Measurements from ENCODE around the gene CPEB4.

The CPEB4 gene

DNA sequence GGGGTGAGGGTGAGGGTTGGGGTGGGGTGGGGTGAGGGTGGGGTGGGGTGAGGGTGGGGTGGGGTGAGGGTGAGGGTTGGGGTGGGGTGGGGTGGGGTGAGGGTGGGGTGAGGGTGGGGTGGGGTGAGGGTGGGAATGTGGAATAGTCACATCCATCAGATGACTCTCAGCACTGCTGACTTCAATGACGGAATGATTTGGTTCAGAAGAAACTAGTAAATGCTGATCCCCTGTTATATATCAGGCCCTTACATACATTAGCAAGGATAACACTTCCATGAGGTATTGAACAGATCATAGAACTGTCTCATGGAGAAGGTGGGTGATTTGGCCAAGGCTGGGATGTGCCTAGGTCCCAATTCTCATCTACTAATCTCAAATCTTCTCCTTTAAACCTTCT, 76.4 kb downstream of the CPEB4 start:
- Histone ChIP-seq H3K79me1 (ENCODE audit: low read depth, low read length) (no peaks in the 10 kb centered on the region), H4K8ac (ENCODE audit: low read depth, low read length) (no peak overlapping the region), H4K91ac (ENCODE audit: low read depth, low read length, poor library complexity) (no peak overlapping the region), H3K18ac (ENCODE audit: low read length) (no peak overlapping the region), H2BK12ac (ENCODE audit: low read length) (no peak overlapping the region), H3K4me2 (ENCODE audit: insufficient read depth, low read length, poor library complexity, severe bottlenecking) (no peak overlapping the region), H3K27ac (replicated peaks; ENCODE audit: low read length) (no peak overlapping the region), H3K23ac (ENCODE audit: low read depth, low read length, poor library complexity) (no peak overlapping the region), H3K9ac (ENCODE audit: low read depth, low read length, poor library complexity) (no peak overlapping the region), H2AK5ac (ENCODE audit: low read depth, low read length) (no peak overlapping the region), H3K4me1 (ENCODE audit: control insufficient read depth in 2 of 2, insufficient read depth in 1 of 2, low read depth in 1 of 2, low read length in 2 of 2) (peaks cover 25 to 26% of the 10 kb centered on the region in 2 donors), H3K14ac (ENCODE audit: low read length) (no peak overlapping the region), H2BK120ac (ENCODE audit: low read depth, low read length) (no peak overlapping the region), H3K36me3 (replicated peaks in 1 of 2; ENCODE audit: control insufficient read depth in 2 of 2, insufficient read depth in 2 of 2, low read length in 2 of 2) (no peaks in the 10 kb centered on the region), H3K9me3 (replicated peaks in 1 of 2; ENCODE audit: control insufficient read depth in 2 of 2, insufficient read depth in 1 of 2, low read depth in 1 of 2, low read length in 2 of 2) (no peaks in the 10 kb centered on the region), H3K27me3 (ENCODE audit: control insufficient read depth in 3 of 3, insufficient read depth in 3 of 3, low read depth in 1 of 3, low read length in 3 of 3) (no peaks in the 10 kb centered on the region), H3K4ac (ENCODE audit: low read length) (no peak overlapping the region), H2AFZ (ENCODE audit: low read length) (no peak overlapping the region), H2BK15ac (ENCODE audit: low read length) (no peak overlapping the region), H3K4me3 (ENCODE audit: low read length in 2 of 2) (no peak overlapping the region), H2BK5ac (ENCODE audit: low read length) (no peak overlapping the region)
- no peak for DNase-seq (ENCODE audit: low spot score)
- WGBS, 2 donors (ENCODE audit: extremely low coverage in 2 of 2, insufficient read length in 2 of 2, insufficient replicate concordance in 1 of 2) = no CpG with 5 or more reads among the region's 1 CpG

DNA sequence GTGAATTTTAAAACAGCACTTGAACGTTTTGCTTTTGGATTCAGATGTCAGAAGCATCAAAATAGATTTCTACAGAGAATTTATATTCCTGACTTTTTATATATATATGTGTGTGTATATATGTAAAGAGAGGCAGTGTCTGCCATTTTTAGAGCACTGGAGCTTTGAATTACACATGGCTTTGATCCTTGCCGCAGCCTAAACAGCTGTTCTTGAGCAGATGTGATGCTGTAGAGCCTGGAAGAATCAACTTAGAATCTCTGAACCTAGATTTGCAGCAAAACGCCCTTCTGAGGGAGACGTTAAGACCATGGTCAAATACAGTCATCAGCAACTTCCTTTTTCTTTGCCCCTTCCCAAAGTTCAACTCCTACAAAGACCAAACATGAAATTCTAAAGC, 79.1 kb downstream of the CPEB4 start:
- no peaks in the 10 kb centered on the region for H3K79me1 ChIP-seq (ENCODE audit: low read depth, low read length)
- no peak overlapping the region for H3K9ac ChIP-seq (ENCODE audit: low read depth, low read length, poor library complexity)
- no peak overlapping the region for H3K4ac ChIP-seq (ENCODE audit: low read length)
- peaks cover 30 to 35% of the 10 kb centered on the region in 2 donors for H3K4me1 ChIP-seq (ENCODE audit: control insufficient read depth in 2 of 2, insufficient read depth in 1 of 2, low read depth in 1 of 2, low read length in 2 of 2)
- no peaks in the 10 kb centered on the region for H3K9me3 ChIP-seq (replicated peaks in 1 of 2; ENCODE audit: control insufficient read depth in 2 of 2, insufficient read depth in 1 of 2, low read depth in 1 of 2, low read length in 2 of 2)
- no peak overlapping the region for H3K18ac ChIP-seq (ENCODE audit: low read length)
- no peak overlapping the region for H2BK5ac ChIP-seq (ENCODE audit: low read length)
- H4K91ac ChIP-seq (ENCODE audit: low read depth, low read length, poor library complexity) = no peak overlapping the region
- no peak overlapping the region for H3K14ac ChIP-seq (ENCODE audit: low read length)
- no peak overlapping the region for H3K23ac ChIP-seq (ENCODE audit: low read depth, low read length, poor library complexity)
- no peak overlapping the region for H2BK120ac ChIP-seq (ENCODE audit: low read depth, low read length)
- H2BK12ac ChIP-seq (ENCODE audit: low read length) = no peak overlapping the region
- no peaks in the 10 kb centered on the region for H3K27me3 ChIP-seq (ENCODE audit: control insufficient read depth in 3 of 3, insufficient read depth in 3 of 3, low read depth in 1 of 3, low read length in 3 of 3)
- H3K36me3 ChIP-seq (replicated peaks in 1 of 2; ENCODE audit: control insufficient read depth in 2 of 2, insufficient read depth in 2 of 2, low read length in 2 of 2) = no peaks in the 10 kb centered on the region
- no peak overlapping the region for H3K4me3 ChIP-seq (ENCODE audit: low read length in 2 of 2)
- H2AFZ ChIP-seq (ENCODE audit: low read length) = peak overlapping the region; percentile 84
- H3K4me2 ChIP-seq (ENCODE audit: insufficient read depth, low read length, poor library complexity, severe bottlenecking) = no peak overlapping the region
- H3K27ac ChIP-seq (replicated peaks; ENCODE audit: low read length) = no peak overlapping the region
- DNase-seq (ENCODE audit: low spot score) = no peak
- H2AK5ac ChIP-seq (ENCODE audit: low read depth, low read length) = no peak overlapping the region
- H2BK15ac ChIP-seq (ENCODE audit: low read length) = no peak overlapping the region
- WGBS, 2 donors (ENCODE audit: extremely low coverage in 2 of 2, insufficient read length in 2 of 2, insufficient replicate concordance in 1 of 2) = no CpG with 5 or more reads among the region's 4 CpGs
- H4K8ac ChIP-seq (ENCODE audit: low read depth, low read length) = no peak overlapping the region

DNA sequence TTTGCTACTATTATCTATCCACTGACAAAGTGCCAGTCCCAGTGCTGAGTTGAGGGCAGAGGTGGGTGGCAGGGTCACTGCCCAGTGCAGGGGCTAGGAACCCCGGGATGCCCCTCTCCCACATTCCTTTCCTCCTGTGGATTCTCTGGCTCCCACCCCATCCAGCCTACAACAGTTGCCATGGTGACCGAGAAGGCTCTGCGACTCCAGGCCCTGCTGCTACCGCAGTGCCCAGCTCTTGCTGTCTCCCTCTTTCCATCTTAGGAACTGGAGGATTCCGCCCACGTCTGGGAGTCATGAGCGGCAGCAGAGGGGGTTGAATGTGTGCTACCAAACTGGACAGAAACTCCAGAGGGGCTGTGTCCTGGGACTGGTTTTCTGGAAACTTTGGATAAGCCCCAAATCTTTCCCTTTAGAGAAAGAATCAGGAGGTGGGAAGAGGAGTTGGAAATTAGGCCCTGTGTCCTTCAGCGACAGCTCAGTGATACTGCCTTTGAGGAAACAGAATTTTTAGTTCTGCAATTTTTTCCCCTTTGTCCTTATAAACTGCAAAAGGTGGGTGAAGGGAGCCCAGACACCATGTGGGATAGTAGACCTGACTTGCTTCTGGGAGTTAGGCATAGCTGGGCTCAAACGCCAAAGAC, 80.1 kb downstream of the CPEB4 start:
- WGBS, 2 donors (ENCODE audit: extremely low coverage in 2 of 2, insufficient read length in 2 of 2, insufficient replicate concordance in 1 of 2) = no CpG with 5 or more reads among the region's 9 CpGs
- H3K4me1 ChIP-seq (ENCODE audit: control insufficient read depth in 2 of 2, insufficient read depth in 1 of 2, low read depth in 1 of 2, low read length in 2 of 2) = peaks cover 29 to 32% of the 10 kb centered on the region in 2 donors

DNA sequence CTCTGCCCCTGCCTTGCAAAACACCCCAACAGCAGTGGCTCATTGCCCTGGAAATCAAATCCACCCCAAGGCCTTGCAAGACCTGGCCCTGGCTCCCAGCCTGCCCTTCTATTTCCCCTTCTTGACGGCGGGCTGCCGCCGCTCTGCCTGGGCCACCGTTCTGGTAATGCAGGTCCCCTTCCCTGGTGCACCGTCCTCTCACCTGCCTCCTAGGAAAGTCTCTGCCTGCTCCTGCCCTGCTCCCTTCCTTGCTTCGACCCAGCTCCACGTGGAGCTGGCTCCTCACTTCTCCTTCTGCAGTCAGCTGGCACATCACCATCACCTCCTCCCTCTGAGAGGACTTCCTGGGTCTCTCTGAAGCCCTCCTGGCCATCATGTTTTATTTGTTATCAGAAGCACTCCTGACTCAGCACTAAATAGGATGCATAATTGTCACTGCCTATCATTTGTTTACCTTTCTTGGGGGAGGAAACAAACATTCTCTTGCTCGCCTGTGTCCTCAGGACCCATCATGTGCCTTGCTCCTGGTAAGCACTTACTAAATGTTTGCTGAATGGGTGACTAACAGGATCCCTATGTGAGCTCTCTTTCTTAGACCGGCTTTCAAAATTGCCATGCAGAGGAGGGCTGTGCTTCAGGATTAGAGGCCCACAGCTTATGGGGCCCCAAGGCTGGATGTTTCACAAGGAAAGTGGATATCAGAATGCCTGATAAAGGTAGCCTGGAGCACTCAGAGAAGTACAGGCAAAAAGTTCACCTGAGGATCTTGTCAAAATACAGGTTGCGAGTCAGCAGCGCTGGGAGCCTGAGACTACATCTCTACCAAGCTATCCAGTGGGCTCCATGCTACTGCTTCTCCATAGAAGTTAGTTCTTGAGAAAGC, 81.3 kb downstream of the CPEB4 start:
- Histone ChIP-seq H3K4me2 (ENCODE audit: insufficient read depth, low read length, poor library complexity, severe bottlenecking) (no peak overlapping the region), H3K4ac (ENCODE audit: low read length) (no peak overlapping the region), H3K4me3 (ENCODE audit: low read length in 2 of 2) (no peak overlapping the region), H3K27me3 (ENCODE audit: control insufficient read depth in 3 of 3, insufficient read depth in 3 of 3, low read depth in 1 of 3, low read length in 3 of 3) (no peaks in the 10 kb centered on the region), H3K79me1 (ENCODE audit: low read depth, low read length) (no peaks in the 10 kb centered on the region), H4K91ac (ENCODE audit: low read depth, low read length, poor library complexity) (no peak overlapping the region), H4K8ac (ENCODE audit: low read depth, low read length) (no peak overlapping the region), H2BK12ac (ENCODE audit: low read length) (no peak overlapping the region), H3K4me1 (ENCODE audit: control insufficient read depth in 2 of 2, insufficient read depth in 1 of 2, low read depth in 1 of 2, low read length in 2 of 2) (peaks cover 24 to 35% of the 10 kb centered on the region in 2 donors), H2BK120ac (ENCODE audit: low read depth, low read length) (no peak overlapping the region), H2AFZ (ENCODE audit: low read length) (peak overlapping the region; percentile 69), H3K18ac (ENCODE audit: low read length) (peak overlapping the region; percentile 88), H3K14ac (ENCODE audit: low read length) (no peak overlapping the region), H3K9ac (ENCODE audit: low read depth, low read length, poor library complexity) (no peak overlapping the region), H3K27ac (replicated peaks; ENCODE audit: low read length) (peak overlapping the region; percentile 17), H2BK15ac (ENCODE audit: low read length) (no peak overlapping the region), H3K23ac (ENCODE audit: low read depth, low read length, poor library complexity) (no peak overlapping the region), H3K9me3 (replicated peaks in 1 of 2; ENCODE audit: control insufficient read depth in 2 of 2, insufficient read depth in 1 of 2, low read depth in 1 of 2, low read length in 2 of 2) (no peaks in the 10 kb centered on the region), H2BK5ac (ENCODE audit: low read length) (no peak overlapping the region), H3K36me3 (replicated peaks in 1 of 2; ENCODE audit: control insufficient read depth in 2 of 2, insufficient read depth in 2 of 2, low read length in 2 of 2) (no peaks in the 10 kb centered on the region), H2AK5ac (ENCODE audit: low read depth, low read length) (peak overlapping the region; percentile 73)
- WGBS, 2 donors (ENCODE audit: extremely low coverage in 2 of 2, insufficient read length in 2 of 2, insufficient replicate concordance in 1 of 2) = no CpG with 5 or more reads among the region's 12 CpGs
- DNase-seq (ENCODE audit: low spot score) = no peak

More for the DNA sequence above, 80.1 kb downstream of the CPEB4 start:
- Histone ChIP-seq H3K79me1 (ENCODE audit: low read depth, low read length) (no peaks in the 10 kb centered on the region), H3K14ac (ENCODE audit: low read length) (no peak overlapping the region), H3K9me3 (replicated peaks in 1 of 2; ENCODE audit: control insufficient read depth in 2 of 2, insufficient read depth in 1 of 2, low read depth in 1 of 2, low read length in 2 of 2) (no peaks in the 10 kb centered on the region), H3K27me3 (ENCODE audit: control insufficient read depth in 3 of 3, insufficient read depth in 3 of 3, low read depth in 1 of 3, low read length in 3 of 3) (no peaks in the 10 kb centered on the region), H3K36me3 (replicated peaks in 1 of 2; ENCODE audit: control insufficient read depth in 2 of 2, insufficient read depth in 2 of 2, low read length in 2 of 2) (no peaks in the 10 kb centered on the region), H4K91ac (ENCODE audit: low read depth, low read length, poor library complexity) (no peak overlapping the region), H3K23ac (ENCODE audit: low read depth, low read length, poor library complexity) (no peak overlapping the region), H2AFZ (ENCODE audit: low read length) (peak overlapping the region; percentile 84), H3K27ac (replicated peaks; ENCODE audit: low read length) (no peak overlapping the region), H4K8ac (ENCODE audit: low read depth, low read length) (no peak overlapping the region), H2BK12ac (ENCODE audit: low read length) (no peak overlapping the region), H3K4ac (ENCODE audit: low read length) (no peak overlapping the region), H3K4me2 (ENCODE audit: insufficient read depth, low read length, poor library complexity, severe bottlenecking) (no peak overlapping the region), H2AK5ac (ENCODE audit: low read depth, low read length) (no peak overlapping the region), H2BK5ac (ENCODE audit: low read length) (no peak overlapping the region), H3K18ac (ENCODE audit: low read length) (no peak overlapping the region), H3K4me3 (ENCODE audit: low read length in 2 of 2) (no peak overlapping the region), H3K9ac (ENCODE audit: low read depth, low read length, poor library complexity) (no peak overlapping the region), H2BK15ac (ENCODE audit: low read length) (no peak overlapping the region), H2BK120ac (ENCODE audit: low read depth, low read length) (no peak overlapping the region)
- peak; percentile 47 for DNase-seq (ENCODE audit: low spot score)
